Heart right ventricle (tissue), 16 donors: Measurements from ENCODE around the gene GPR68. TPM values are rescaled to one million over a fixed set of nuclear protein-coding genes. Genes with fewer than 3 reads are reported as not detected.

Experiments
- ATAC-seq, 8 donors: fragments of 200-7000 bp; cut with Tn5 transposase; one replicate each; pipeline ENCODE4 v1.9.1; 2020; ENCODE audit warnings: mild to moderate bottlenecking in 8 of 8, moderate library complexity in 8 of 8, moderate number of reproducible peaks in 1 of 8
- DNase-seq, 2 donors: peaks; one replicate each; pipeline ENCODE4 v3.0.0-alpha.2; 2020
- H3K27ac ChIP-seq, 10 donors: fragments of 200-600 bp; sonication (generic) in 2 of 10; one replicate each; pipeline versions ENCODE4 v1.5.0 to v1.8.0; 2020 to 2022; ENCODE audit warnings: mild to moderate bottlenecking in 3 of 10
- H3K27me3 ChIP-seq, 7 donors: fragments of 200-600 bp; one replicate each; pipeline ENCODE4 v1.8.0; 2021 to 2022; ENCODE audit warnings: mild to moderate bottlenecking in 2 of 7
- H3K36me3 ChIP-seq, 9 donors: fragments of 200-600 bp; sonication (generic) in 1 of 9; one replicate each; pipeline versions ENCODE4 v1.5.0 to v1.8.0; 2020 to 2022; ENCODE audit warnings: mild to moderate bottlenecking in 2 of 9
- H3K4me1 ChIP-seq, 9 donors: fragments of 200-600 bp; sonication (generic) in 1 of 9; one replicate each; pipeline versions ENCODE4 v1.5.0 to v1.8.0; 2020 to 2022; ENCODE audit warnings: mild to moderate bottlenecking in 4 of 9
- H3K4me3 ChIP-seq, 10 donors: fragments of 200-600 bp; sonication (generic) in 2 of 10; one replicate each; pipeline versions ENCODE4 v1.5.0 to v1.8.0; 2020 to 2022; ENCODE audit warnings: mild to moderate bottlenecking in 7 of 10, moderate library complexity in 2 of 10
- H3K9me3 ChIP-seq, 11 donors: fragments of 200-600 bp in 10 of 11; sonication (generic) in 2 of 11; one replicate each; pipeline versions ENCODE4 v1.5.0 to v1.8.0; 2013 to 2022; ENCODE audit warnings: mild to moderate bottlenecking in 2 of 11, control low read depth in 1 of 11, moderate library complexity in 1 of 11
- CTCF ChIP-seq, 9 donors: fragments of 200-600 bp; sonication (generic) in 2 of 9; IDR thresholded peaks; one replicate each; pipeline versions ENCODE4 v1.5.0 to v1.8.0; 2021 to 2022; ENCODE audit warnings: antibody characterized with exemption in 9 of 9, mild to moderate bottlenecking in 5 of 9, moderate library complexity in 1 of 9
- WGBS, 2 donors: extraction: QIAGEN DNeasy Blood & Tissue Kit; methylation state at CpG; one replicate each; pipeline ENCODE4 v1.1.7; 2013; ENCODE audit warnings: inconsistent platforms in 1 of 2; 5-methylcytosine and 5-hydroxymethylcytosine counted together
- intact Hi-C, 10 donors: fragments of 100-400 bp; cut with DNase I; formaldehyde crosslinking; loops; one replicate each; pipeline versions ENCODE4 v1.11.1 to v1.14.2; 2022
- long read RNA-seq, 3 donors: library from polyadenylated mRNA; unstranded; transcript quantifications; one replicate each; pipeline ENCODE4 v2.0.0, GENCODE V29; 2020 to 2021
- polyA plus RNA-seq, 2 donors: library from polyadenylated mRNA; stranded (reverse); fragments of 200-250 nt; gene quantifications; one replicate each; pipeline ENCODE4 v1.2.3, GENCODE V29; 2013
- total RNA-seq, 10 donors: library from RNA; stranded (reverse); fragmentation: NEBNext Ultra II Directional in 3 of 10; extraction: Animal tissue kit (Norgen Biotek cat#: 25700) in 3 of 10; gene quantifications; one replicate each; pipeline versions ENCODE4 v1.2.1 to v1.2.4, GENCODE V29; 2021 to 2023
- donor health status: Arrhythmogenic right ventricular cardiomyopathy.
- donor health status: ischemic (EF 13 %, LVEDD 7.1; RV severe dilation, severe dysfunction).
- donor health status: healthy with polysubstance abuse.
- donor health status: DM: no; HTN: yes; CAD: no.
- donor health status: DM: no; HTN: no; CAD: no.
- donor health status: ischemic (EF 25% LVEDD 6.9; RV normal size, moderate dysfunction).
- donor health status: ischemic (EF 25% LVEDD 5.7; RV mildly dilated, moderate dysfunction).
- donor health status: healthy.
- donor health status: DM: yes; HTN: yes; CAD: no.
- donor health status: Ischemic cardiomyopathy.
- donor health status: ischemic (EF 35%, LVEDD 5.7; RV mildly dilated, moderate dysfunction).
- donor health status: nonischemic (EF 11% LVEDD 7.7; RV severe dilation, severe dysfunction).
- donor health status: DM: yes; HTN: yes; CAD: no.
- donor health status: PGD.
- donor health status: ischemic (EF 29% LVEDD 5.4; RV normal size, mild dysfunction).
- donor health status: nonischemic (EF 23%, LVEDD 6.1; RV moderate dilation, normal function).

GPR68 gene
- total RNA-seq (1 to 10 TPM in 2 of 10 donors, under 1 TPM in 8; 0.13 to 2.4 (median 0.29) TPM), polyA plus RNA-seq (under 1 TPM; 0.22 to 0.54 TPM)
- long read RNA-seq, donor 1 = 0 reads
- long read RNA-seq, donor 2 = 0 reads
- long read RNA-seq, donor 3 = 0 reads

GRCh38 chr14:91244501-91244901 lies at the start of gene GPR68:
Gene GPR68 (minus strand): TSS chr14:91244704. CDS start chr14:91235050, 9,654 bp downstream.
- H3K27ac ChIP-seq = peak within 1 kb of the TSS in 3 of 10 donors; percentile 9 to 84 (median 14)
- intact Hi-C loops = no loop called here
- peaks cover 0 to 6% (median 0%) of the 10 kb centered on the region in 11 donors for H3K9me3 ChIP-seq
- no peaks in the 10 kb centered on the region for H3K27me3 ChIP-seq
- 24 to 31% methylated on average over 12 of the region's 12 CpGs for WGBS, 2 donors
- H3K4me1 ChIP-seq = peaks cover 0 to 47% (median 0%) of the 10 kb centered on the region in 9 donors
- ATAC-seq = peak; percentile 63 to 80 (median 69)
- no peaks in the 10 kb centered on the region for H3K36me3 ChIP-seq
- TF ChIP-seq CTCF (IDR thresholded peaks at IDR 0.05) = no peak
- peak within 1 kb of the TSS in 7 of 10 donors; percentile 2 to 47 (median 28) for H3K4me3 ChIP-seq
- peak; percentile 43 to 53 for DNase-seq

- H3K27ac ChIP-seq = peak overlapping the region in 2 of 10 donors; percentile 20 to 41
- WGBS, 2 donors = 52 to 55% methylated on average over 7 of the region's 7 CpGs
- no peaks in the 10 kb centered on the region for H3K9me3 ChIP-seq
- H3K4me3 ChIP-seq = no peak overlapping the region
- intact Hi-C loops = loop anchor here in 1 of 10 donors (5.0 kb wide), 1 partner anchor 117 kb away; no protein-coding TSS in a partner anchor
- peaks cover 0 to 10% (median 4%) of the 10 kb centered on the region in 9 donors for H3K4me1 ChIP-seq
- TF ChIP-seq CTCF (IDR thresholded peaks at IDR 0.05) = no peak
- peak in 1 of 2 donors; percentile 34 for DNase-seq
- peak in 7 of 8 donors; percentile 48 to 80 (median 58) for ATAC-seq
- no peaks in the 10 kb centered on the region for H3K27me3 ChIP-seq
- H3K36me3 ChIP-seq = peaks cover 0 to 91% (median 0%) of the 10 kb centered on the region in 9 donors
Observed at GRCh38 chr14:91294153-91294552, 49.6 kb upstream of the GPR68 start.

- H3K4me1 ChIP-seq = peaks cover 0 to 5% (median 1%) of the 10 kb centered on the region in 9 donors
- intact Hi-C loops = loop anchor here in 1 of 10 donors (5.0 kb wide), 1 partner anchor 116 kb away; no protein-coding TSS in a partner anchor
- no peaks in the 10 kb centered on the region for H3K27me3 ChIP-seq
- H3K27ac ChIP-seq = no peak overlapping the region
- peaks cover 0 to 91% (median 0%) of the 10 kb centered on the region in 9 donors for H3K36me3 ChIP-seq
- H3K4me3 ChIP-seq = no peak overlapping the region
- no peaks in the 10 kb centered on the region for H3K9me3 ChIP-seq
- no peak for TF ChIP-seq CTCF (IDR thresholded peaks at IDR 0.05)
- 53 to 69% methylated on average over 12 of the region's 12 CpGs for WGBS, 2 donors
- DNase-seq = no peak
- ATAC-seq = no peak
Observed at GRCh38 chr14:91293281-91293680, 48.8 kb upstream of the GPR68 start.

- no peak for TF ChIP-seq CTCF (IDR thresholded peaks at IDR 0.05)
- ATAC-seq (peak in 1 of 8 donors; percentile 19), DNase-seq (no peak)
- intact Hi-C loops = loop anchor here in 1 of 10 donors (5.0 kb wide), 1 partner anchor 115 kb away; no protein-coding TSS in a partner anchor
- peaks cover 0 to 91% (median 0%) of the 10 kb centered on the region in 9 donors for H3K36me3 ChIP-seq
- WGBS, 2 donors = 78 to 82% methylated on average over 15 of the region's 15 CpGs
- H3K4me3 ChIP-seq = no peak overlapping the region
- no peaks in the 10 kb centered on the region for H3K9me3 ChIP-seq
- no peaks in the 10 kb centered on the region for H3K27me3 ChIP-seq
- H3K4me1 ChIP-seq = no peaks in the 10 kb centered on the region
- no peak overlapping the region for H3K27ac ChIP-seq
Observed at GRCh38 chr14:91292491-91292890, 48.0 kb upstream of the GPR68 start.
